CD4-positive, alpha-beta T cell treated with Interferon gamma for 1 hour (primary cell): Measurements from ENCODE around the gene CEND1.

Experiments used
- DNase-seq: peaks from one replicate; pipeline ENCODE4 v3.0.0-alpha.2; 2020

CEND1 gene

DNA sequence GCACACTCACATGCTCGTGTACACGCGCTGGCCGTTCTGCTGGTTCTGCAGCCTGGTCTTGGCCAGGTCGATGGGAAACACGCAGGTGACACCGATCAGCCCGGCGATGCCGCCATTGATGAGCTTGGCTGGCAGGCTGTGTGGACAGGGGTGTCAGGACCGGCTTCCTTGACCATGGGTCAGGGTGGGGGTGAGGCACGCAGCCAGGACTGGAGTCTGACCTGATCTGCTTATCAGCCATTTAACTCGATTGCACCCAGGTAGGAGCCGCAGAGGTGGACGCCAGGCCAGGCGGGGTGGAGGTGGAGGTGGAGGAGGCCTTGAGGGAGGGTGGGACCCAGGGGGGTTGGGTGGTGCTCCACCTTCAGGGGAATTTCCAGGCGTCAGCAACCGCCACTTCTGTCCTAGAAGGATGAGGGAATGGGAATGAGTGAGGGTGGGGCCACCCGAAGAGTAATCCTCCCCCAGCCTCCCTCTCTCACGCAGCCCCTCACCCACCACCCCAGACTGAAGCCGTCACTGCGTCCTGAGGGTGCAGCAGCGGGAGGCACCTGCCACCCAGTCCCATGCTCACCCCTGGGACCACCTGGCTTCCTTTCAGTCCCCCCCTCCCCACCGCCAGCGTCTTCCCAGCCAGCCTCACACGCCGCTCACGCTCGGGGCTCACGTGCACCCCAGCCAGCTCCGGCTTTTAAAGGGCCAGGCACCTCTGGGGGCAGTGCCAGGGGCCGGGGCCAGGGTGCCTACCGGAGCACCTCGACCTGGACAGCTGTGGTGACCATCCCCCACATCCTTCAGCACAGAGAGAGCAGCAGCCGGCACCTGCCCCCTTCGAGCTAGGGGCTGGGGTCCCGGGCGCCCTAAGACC lies 5.1 kb upstream of the CEND1 start:
- no peak for DNase-seq

DNA sequence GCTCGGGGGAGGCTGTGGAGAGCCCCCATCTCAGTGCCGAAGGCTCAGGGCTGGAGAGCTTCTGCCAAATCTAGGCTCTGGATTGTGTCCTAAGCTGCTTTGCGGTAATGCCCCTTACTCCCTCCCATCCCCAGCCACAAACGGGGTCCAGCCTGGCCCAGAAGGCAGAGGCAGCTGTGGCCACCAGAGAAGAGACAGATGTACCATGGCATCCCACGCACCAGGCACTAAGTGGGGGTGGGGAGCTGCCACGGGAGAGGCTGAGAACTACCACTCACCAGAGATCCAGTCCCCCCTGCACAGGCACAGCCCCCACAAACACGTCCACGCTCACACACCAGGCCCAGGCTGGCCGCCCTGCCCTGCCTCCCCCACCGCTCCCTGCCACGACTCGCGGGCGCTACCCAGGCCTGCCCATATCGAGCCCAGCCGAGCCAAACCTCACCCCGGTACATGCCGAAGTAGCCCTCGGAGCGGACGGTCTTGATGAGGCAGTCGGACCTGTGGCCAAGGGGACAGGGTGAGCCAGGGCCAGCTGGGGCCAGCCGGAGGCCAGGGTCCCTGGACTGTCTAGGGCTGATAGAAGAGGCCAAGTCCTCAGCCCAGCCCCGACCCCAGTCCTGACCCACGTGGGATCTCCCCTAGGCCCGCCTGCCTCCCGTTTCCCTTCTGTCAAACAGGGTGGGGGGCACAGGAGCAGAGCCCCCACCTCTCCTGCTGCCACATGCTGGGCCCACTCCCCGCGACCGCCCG lies 4.3 kb upstream of the CEND1 start:
- no peak for DNase-seq

DNA sequence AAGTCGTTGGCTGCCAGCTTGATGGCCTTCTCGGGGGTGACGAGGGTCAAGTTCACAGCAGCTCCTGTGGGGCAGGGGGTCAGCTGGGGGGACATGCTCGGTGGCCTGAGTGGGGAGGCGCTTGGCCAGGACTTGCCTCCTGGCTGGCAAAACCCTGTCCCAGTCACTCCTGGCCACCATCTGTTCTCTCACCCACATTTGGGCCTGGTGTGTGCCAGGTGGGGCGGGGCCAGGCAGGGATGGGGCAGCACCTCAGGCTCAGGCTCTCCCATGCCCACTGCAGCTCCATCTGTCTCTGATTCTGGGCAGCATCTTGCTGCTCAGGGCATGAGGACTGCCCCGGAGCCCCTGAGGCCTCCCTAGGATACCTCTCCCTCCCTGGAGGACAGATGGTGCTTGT lies 3.7 kb upstream of the CEND1 start:
- DNase-seq, result no peak

DNA sequence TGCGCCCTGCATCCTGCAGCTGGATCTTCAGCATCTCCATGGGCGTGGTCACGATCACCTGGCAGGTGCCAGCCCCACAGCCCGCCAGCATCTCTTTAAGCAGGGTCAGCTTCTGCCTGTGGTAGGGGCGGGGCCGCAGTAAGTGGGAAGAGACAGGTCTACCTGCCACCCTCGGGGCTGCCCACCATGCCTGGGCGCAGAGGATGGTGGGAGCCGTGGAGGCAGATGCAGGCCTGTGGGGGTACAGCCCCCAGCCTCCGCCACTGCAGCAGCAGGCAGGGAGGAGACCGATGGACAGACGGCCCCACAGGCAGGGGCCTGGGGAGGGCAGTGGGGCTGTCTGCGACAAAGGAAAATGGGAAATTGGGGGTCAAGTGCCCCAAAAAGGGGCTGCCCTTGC lies 3.0 kb upstream of the CEND1 start:
- DNase-seq, result no peak

DNA sequence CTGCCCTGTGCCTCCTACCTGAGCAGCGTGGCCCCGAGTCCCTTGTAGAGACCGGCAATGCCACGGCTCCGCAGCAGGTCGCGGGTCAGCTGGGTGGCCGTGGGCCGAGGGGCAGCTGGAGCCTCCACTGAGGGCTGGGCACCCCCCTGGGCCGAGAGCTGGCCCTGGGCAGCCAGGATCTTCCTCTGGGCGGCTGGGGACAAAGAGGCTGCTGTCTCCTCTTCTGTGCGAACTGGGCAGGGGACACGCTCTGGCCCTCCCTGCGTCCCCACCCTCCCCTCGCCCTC lies 2.6 kb upstream of the CEND1 start:
- DNase-seq, result no peak

DNA sequence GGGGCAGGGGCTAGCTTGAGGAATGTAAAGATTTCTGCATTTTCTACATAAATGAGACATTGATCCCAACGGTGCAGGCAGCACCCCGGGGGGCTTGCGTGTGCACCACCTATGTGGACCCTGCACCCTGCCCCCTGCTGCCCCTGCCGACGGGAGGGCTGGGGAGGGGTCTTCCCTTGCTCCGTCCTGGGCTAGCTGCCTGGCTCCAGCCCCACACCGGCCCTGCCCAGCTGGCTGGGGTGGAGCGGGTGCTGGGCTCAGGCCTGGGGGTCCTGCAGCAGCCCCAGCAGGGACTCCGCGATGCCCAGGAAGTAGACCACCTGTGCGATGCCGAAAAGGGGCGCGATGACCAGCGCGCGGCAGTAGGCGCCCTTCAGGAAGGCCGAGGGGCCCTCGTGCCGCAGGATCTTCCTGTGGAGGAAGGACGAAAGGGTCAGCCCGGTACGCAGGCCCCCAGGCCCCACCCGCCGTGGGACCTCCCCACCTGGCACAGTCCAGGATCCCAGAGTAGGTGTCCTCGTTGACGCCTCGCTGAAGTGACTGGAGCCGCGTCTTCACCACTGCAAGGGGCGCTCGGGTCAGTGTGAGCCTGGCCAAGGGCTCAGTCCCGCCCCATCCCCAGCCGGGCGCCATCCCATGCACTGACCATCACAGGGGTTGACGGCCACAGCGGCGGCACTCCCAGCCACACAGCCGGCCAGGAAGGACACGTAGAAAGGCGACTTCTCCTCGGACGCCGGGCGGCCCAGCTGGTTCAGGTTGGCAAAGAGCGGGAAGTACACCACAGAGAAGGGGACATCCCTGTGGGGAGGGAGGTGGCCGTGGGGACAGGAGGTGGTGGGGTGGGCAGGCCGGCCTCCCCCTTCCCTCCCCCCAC lies 2.0 kb upstream of the CEND1 start:
- DNase-seq, result no peak

DNA sequence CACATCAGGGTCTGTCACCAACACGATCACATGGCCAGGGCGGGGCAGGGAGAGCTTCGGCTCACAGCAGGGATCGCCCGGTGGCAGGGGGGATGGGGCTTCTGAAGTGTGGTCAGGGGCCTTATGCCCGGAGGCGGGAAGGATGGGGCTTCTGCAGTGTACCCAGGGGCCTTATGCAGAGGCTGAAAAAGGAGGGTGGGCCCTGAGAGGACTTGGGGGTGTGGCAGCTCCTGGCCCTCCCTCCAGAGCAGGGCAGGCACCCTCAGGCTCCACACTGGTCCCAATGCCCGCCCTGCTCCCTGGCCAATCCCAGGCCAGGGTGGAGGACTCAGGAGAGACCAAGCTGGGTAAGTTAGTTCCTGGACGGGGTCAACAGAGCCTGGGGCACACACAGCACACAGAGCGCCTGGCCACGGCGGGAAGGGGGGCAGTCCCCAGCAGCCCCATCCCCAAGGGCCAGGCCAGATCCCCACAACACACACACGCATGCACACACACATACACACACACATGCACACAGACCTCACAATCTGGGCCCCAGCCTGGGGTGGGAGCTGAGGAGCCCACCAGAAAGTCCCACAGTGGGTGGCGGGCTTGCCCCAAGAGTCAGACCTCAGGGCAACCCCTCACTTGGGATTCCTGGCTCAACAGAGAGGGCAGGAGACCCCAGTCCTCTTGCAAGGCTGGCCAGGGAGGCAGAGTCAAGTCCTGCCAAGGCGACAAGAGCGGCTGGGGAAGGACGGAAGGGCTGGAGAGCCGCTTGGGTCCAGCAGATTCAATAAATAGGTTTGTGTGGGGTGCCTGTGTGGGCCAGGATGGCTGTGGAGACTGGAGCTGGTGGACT lies 1.1 kb upstream of the CEND1 start:
- no peak for DNase-seq

DNA sequence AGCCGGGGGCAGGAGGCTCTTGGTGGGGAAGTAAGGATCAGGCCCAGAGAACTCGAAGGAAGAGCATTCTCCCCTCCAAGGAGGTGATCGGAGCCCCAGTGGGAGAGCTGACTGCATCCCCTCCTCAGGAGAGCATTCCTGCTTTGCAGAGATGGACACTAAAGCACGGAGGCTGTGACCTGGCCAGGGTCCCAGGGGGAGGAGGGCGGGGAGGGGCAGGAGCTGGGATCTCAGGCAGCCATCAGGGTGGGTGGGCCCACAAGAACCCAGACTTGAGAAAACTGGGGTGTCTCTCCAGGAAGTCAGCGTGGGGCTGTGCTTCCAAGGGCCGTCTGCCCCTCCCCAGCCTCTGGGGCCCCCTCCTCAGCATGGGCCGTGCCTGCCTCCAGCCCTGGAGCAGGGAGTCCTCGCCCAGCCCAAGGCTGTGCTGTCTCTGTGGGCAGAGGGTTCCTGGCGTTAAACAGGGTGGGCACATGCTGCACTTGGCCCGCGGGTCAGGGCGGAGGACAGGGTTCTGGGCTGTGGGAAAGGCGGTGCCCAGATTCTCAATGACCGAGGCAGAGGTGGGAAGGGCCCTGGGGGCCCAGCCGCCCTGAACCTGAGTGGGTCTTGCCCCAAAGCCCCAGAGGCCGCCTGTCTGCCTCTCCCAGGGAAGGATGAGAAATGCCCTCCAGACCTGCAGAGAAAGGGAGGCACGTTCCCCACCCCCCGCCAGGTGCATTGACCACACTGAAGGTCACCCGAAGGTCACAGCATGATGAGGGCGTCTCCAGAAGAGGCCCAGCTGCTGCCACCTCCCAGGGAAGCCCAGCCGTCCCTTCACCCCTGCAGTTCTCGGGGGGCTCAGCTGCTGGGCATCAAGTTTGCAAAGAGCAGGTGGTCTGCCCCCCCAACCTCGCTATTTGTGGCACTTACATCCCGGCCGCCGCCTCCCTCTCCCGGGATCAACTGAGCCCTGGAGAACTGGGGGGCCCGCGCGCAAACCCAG lies 643 bp downstream of the CEND1 start:
- no peak for DNase-seq

DNA sequence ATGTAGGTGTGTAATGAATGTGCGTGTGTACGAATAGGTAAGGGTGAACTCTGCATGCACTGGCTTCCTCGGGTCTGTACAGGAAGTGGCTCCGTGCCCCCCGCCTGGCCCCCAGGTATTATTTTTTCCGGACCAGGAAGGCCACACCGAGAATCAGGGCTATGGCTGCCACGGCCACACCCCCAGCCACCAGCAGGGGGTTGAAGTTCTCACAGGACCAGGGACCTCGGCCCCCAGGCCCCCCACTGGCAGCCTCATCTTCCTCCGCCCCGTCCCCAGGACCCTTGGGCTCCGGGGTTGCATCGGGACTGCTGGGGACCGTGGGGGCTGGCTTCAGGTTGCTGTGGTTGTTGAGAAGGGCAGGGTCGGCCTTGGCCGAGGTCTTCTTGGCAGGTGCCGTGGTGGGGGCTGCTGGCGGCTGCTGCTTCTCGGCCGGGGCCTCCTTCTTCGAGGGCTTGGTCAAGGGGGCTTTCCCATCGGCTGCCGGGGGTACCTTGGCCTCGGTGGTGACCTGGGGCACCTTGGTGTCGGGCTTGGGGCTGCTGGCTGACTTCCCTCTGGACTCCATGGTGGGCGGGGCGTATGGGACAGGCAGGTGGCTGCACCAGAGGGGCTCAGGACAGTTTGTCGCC lies 1.8 kb downstream of the CEND1 start:
- no peak for DNase-seq

DNA sequence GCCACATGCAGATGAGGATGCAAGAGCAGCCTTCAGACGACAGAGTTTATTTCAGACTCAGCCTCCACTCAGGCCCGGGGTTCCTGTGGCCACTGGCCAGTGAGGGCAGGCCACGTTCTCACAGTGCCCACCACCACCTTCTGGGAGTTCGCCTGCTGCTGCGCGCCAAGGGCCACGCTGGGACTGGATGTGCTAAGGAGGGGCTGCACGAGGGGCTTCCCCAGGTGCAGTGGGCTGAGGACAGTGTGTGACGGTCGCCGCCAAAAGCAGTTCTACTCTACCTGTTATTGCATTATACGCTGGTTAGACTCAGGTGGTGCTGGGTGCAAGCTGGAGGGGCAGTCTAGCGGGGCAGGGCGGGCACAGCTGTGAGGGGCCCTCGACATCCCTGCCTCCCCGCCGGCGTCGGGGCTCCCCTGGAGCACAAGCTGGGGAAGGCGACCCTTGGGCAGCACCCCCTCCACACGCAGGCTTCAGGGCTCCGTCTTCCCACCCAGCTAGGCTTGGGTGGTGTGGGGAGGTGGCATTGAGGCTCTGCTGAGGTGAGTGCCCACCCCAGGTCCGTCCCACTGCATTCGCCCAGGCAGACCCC lies 2.7 kb downstream of the CEND1 start:
- no peak for DNase-seq

DNA sequence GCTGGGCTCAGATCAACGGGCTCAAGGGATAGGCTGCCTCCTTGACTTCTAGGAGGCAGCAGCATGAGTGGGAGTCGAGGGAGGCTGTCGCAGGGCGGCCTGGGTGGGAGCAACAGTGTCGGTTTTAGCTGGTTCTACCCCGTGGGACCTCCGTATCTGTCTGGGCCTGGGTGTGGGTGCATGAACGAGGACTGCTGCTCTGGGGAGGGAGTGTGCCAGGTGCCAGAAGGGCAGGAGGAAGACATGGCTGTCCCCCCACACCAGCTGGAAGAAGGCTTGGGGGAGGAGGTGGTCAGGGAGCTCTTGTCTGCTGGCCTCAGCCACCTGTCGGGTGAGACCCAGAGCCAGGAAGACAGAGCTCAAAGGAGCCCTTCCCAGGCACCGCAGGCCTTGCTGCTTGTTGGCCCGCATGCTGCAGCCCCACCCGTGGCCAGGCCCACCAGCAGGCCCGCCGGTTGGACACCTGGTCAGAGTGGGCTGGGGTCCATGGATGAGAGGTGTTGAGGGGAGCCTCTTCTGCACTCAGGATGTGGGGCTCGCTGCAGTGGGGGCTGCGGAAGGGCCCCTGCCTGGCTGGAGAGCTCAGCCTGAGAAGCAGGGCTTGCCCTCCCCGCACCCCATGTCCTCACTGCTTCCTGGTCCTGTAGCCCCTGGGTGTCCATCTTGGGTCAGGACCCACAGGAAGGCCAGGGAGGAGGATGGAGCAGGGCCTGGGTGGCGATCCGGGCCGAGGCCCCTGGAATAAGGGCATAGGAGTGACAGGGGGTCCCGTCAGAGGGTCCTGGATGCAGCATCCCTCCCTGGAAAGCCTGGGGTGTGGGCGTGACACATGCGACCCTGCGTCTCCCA lies 3.4 kb downstream of the CEND1 start:
- DNase-seq, result no peak

DNA sequence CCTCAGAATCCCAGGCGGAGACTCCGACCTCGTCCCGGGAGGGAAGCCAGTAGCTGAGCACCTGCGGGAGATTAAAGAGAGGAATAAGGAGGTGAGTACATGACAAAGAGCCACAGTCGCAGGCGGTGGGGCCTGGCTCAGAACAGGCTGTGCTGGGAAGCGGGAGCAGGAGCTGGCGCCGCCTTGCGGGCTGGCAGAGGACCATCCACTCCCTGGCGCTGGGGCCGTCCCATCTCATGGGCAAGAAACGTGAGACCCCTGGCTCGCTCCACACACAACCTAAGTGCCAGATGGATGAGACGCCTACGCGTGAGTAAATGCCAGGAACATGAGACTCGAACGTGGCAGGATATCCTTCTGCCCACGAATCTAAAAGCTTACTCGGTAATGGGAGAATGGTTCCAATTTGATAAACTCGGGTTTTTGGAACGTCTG lies 6.3 kb downstream of the CEND1 start:
- DNase-seq, result no peak

DNA sequence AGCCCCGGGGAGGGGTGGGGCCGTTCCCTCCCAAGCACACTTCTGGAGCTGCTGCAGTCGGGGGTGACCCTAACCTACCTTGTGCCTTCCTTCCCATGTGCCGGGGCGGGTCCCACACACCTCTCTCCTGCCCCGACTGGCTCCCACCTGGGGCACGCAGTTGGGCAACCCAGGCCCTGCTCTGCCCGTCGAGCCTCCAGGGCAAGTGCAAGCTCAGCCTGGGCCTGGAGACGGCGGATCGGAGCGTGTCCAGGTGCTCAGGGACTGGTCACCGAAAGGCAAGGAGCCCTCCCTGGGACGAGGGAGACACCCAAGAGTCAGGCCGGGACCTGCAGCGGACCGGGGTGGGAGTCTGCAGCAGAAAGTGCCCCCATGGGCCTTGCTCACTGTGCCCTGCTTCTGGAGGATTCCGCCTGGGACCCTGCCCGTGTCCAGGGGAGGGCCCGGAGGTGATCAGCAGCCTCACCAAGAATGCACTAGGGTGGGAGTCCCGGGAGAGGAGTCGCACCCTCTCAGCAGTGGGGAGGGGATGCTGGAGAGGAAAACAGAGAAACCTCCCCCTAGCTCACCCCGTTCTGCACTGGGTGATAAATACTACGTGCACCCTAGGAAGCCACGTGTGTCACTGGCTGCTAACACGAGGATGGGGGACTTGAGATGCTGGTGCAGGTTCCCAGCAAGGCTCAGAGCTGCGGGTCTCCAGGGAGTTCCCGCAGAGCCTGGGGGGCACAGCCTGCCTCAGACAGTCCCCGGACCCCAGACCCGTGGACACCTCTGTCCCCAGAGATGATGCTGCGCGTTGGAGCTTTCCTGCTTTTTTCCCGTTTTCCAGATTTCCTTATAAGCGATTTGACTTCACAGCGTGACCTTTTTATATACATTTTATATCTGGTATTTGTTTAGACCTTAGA lies 7.4 kb downstream of the CEND1 start:
- DNase-seq, result no peak

DNA sequence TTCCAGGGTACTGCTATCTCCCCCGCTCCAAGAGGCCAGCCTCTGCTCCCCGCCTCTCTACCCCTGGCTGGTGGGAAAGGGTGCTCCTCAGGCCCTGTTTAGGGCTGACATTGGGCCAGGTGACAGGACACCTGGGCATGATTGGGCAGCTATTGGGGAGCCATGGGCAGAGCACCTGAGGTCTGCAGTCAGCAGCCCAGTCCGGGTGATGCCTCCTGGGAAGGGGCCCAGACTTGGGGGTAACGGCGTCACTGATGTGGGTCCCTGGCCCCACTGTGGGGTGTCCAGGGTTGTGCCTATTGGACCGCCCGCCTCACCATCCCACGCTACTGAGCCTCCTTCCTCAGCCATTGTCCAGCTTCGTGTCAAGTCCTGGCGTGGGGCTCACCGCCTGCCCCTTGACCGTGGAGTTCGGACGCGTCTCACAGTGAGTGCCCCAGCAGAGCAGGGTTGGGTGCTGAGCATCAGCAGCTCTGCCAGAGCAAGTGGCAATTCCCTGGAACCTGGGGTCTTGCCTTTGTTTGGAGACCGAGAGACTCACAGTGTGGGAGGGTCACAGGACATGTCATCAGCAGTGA lies 9.8 kb downstream of the CEND1 start:
- no peak for DNase-seq

DNA sequence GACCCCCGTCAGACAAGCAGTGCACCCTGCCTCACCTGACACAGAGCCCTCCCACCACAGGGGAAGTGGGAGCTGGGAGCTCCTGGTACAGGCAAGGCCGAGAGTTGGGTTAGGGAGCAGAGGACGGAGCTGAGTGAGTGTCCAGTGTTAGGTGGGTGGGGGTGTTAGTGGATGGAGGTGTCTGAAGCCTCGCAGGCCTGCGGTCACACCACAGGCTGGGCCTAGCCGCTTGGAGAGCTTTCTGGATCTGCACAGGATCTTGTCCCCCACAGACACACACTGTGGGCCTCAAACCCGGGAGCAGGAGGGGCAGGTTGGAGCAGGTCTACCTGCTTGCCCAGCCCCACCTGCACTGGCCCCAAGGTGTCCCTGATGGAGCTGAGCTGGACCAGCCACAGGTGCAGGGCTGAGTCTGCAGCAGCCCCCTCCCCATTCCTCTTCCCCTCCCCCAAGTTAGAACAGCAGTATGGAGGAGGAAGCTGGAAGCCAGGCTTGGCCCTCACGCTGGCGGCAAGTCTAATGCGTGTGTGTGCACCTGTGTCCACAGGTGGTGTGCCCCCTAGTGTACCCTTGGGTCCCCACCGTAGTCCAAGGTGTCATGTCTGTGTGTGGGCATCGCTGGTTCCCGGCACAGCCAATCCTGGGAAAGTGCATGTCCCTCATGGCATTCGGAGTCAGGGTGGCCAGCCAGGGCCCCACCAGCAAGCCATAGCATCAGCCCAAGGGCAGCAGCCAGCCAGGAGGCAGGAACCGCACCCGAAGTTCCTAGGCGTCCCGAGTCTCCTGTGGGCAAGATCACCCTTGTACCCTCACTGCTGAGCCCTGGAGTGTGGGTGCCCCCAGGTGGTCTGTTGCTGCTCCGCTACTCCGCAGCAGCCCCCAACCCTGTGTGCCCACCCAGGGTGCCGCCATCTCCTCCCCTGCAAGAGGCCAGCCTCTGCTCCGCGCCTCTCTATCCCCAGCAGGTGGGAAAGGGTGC lies 10.6 kb downstream of the CEND1 start:
- no peak for DNase-seq
